ENCODE results near the gene WDSUB1. TPM values are rescaled to one million over a fixed set of nuclear protein-coding genes. Genes with fewer than 3 reads are reported as not detected.

The WDSUB1 gene
- total RNA-seq, 1 donor from 2014 or later = 4.6 TPM

DNA sequence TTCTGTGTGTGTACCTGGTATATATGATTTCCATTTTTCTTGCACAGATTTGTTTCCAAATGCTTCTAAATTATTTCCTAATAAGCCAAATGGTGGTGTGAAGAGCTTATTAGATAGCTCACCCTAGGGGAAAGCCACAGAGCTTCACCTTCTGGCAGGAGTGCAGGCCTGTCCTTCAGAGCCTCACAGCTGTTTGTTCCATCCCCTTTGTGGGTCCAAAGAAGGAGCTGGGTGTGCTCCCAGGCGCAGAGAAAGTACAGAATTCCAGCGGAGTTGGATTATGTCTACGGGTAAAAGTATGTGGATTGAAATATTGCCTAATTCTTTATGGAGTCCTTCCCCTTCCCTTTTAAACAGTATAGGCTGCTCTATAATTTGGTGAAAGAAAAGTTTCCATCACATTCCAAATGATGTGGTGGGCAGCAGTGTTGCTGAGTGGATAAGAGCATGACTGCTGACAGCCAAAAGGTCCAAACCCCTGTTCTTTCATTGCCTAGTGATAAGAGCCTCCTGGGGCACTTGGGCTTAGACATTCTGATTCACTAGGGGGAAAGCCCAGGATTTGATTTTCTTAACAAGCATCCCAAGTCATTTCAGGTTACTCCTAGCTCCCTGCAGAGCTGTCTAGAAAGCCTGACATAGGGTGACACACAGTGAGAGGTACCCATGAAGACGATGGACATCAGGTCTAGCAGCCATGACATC is 86.6 kb downstream of the WDSUB1 start:
- intact Hi-C loops (cut with micrococcal nuclease) = no loop called here

DNA sequence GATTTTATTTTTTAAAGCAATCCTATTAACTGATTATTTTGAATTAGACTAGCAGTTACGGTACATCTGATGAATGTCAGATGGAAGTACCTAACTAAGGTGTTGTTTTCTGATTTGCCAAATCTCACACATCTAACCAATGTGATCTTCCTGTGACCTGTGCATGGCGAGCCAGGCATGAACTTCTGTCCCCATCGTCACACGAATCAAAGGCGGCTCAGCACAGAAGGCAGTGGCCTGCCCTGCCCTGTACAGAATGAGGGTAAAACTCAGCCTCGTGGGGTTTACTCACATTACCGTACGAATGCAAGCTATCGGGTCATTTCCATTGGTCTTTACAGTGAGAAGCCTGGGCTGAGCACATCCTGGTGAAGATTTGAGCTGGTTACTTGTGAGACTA is 87.3 kb downstream of the WDSUB1 start:
- intact Hi-C loops (cut with micrococcal nuclease) = no loop called here

DNA sequence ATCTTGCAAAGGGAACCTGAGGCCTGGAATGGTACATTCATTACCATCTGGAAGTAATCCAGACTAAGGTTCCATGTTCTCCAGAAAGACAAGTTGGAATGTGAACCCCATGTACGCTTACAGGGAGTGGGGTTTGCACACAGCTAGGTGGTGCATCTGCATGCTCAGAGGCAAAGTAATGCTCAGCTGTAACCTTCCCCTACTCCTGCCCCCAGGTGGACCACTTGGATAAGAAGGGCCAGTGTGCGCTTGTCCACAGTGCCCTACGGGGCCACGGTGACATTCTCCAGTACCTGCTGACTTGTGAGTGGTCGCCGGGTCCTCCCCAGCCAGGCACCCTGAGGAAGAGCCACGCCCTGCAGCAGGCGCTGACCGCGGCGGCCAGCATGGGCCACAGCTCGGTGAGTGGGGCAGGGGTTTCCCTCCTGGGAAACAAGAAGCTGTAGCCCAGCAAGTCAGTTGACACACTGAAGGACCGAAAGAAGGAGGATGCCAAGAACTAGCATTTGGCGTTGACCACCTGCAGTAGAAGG is 90.0 kb downstream of the WDSUB1 start:
- intact Hi-C loops (cut with micrococcal nuclease) = no loop called here

DNA sequence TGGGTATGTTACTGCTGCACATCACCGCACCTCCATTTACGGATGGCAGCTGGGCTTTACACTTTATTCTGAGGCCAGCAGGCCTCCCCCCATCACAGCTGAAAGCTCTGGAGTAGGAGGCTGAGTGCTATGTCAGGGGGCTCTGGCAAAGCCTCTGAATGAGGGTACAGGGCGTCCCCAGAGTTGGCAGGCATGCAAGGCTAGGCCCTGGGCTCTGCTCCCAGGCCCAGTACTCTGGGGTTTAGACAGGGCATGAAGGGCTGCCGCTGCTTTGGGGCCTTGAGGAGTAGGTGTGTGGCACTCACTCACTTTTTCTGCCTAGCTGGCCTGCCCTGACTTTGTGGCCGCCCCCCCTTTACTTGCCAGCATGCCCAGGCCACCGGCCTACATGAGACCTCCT is 90.8 kb downstream of the WDSUB1 start:
- intact Hi-C loops (cut with micrococcal nuclease) = no loop called here

DNA sequence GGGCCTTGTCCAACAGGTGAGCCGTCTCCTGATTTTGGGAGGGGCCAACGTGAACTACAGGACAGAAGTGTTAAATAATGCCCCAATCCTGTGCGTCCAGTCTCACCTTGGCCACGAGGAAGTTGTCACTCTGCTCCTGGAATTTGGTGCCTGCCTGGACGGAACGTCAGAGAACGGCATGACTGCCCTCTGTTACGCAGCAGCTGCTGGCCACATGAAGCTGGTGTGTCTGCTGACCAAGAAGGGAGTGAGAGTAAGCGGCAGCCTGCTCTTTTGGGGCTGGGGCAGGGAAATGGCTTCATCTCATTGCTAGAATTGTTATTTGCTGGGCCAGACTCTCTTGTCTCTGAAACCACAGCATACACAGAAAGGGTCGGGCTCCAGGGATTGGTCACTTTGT is 92.3 kb downstream of the WDSUB1 start:
- intact Hi-C loops (cut with micrococcal nuclease) = no loop called here

DNA sequence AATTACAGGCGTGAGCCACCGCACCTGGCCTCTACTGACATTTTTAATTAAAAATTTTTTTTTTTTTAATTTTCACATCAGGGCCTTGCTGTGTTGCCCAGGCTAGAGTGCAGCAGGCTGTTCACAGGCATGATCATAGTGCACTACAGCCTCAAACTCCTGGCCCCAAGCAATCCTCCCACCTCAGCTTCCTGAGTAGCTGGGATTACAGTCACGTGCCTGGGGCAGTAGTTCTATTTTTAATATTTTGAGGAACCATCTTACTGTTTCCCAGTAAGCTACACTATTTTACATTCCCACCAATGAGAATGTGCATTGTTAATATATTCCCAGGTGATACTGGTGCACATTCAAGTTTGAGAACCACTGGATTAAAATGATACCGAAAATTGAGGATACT is 92.7 kb downstream of the WDSUB1 start:
- intact Hi-C loops (cut with micrococcal nuclease) = no loop called here

DNA sequence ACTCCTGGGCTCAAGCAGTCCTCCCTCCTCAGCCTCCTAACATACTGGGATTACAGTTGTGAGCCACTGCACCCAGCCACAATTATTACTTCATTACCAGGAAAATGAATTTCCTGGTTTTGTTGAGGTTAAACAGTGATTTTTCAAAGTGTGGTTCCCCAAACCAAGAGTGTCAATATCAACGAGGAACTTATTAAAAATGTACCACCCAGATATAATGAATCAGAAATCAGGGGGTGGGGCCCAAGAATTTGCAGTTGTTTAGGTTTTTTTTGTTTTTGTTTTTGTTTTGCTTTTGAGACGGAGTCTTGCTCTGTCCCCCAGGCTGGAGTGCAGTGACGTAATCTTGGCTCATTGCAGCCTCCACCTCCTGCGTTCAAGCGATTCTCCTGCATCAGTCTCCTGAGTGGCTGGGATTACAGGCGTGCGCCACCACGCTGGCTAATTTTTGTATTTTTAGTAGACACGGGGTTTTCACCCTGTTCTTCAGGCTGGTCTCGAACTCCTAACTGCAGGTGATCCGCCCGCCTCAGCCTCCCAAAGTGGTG is 94.1 kb downstream of the WDSUB1 start:
- intact Hi-C loops (cut with micrococcal nuclease) = no loop called here

DNA sequence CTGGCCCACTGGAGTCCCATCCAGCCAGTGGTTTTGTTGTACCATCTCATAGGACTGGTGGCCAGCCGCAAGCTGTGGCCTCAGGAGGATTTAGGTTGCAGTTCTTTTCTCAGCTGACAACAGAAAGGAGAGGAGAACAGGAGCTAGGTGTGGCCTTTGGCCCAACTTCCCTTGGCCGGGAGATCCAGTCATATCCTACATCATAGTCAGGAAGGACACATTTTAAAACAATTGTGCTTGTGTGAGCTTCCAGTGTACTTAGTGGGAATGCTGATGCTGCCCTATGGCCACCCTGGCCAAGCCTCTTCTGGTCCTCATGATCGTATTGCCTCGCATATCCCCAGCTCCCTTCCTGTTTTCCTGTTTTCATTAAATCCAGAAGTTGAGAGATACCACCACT is 98.1 kb downstream of the WDSUB1 start:
- intact Hi-C loops (cut with micrococcal nuclease) = no loop called here

DNA sequence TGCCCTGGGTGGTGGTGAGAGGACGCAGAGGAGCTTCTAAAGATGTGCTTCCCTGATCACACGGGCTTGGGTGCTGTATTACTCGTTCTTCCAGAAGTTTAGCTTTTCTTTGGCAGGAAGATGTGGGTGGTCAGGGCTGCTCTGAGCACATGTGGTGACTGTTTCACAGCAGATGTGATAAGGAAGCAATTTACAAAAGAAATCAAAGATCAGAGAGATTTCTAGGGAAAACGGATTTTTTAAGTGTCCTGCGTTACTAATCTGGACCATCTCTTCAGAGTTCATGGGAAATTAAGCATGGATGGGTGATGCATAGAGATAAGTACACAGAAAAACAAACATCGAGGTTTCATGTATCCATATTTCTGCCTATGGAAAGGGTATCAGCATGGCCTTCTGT is 99.4 kb downstream of the WDSUB1 start:
- intact Hi-C loops (cut with micrococcal nuclease) = no loop called here

DNA sequence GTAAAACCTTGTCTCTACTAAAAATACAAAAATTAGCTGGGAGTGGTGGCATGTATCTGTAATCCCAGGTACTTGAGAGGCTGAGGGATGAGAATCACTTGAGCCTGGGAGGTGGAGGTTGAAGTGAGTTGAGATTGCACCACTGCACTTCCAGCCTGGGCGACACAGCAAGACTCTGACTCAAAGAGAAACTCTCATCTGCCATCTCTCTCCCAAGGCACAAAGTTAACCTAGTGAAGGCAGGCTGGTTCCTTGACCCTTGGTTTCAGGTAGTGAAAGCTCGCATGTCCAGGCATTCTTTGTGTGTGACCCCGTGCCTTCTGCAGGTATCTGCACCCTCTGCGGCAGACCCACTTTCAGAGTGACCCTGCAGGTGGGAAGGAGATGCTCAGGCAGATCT is 100.0 kb downstream of the WDSUB1 start:
- intact Hi-C loops (cut with micrococcal nuclease) = no loop called here
